ENCODE results near the gene PRR29. TPM values are rescaled to one million over a fixed set of nuclear protein-coding genes. Genes with fewer than 3 reads are reported as not detected.

The PRR29 gene
- total and polyA plus RNA-seq, 8 donors = 0.08 to 0.92 (median 0.50) TPM; not detected in 5

- intact Hi-C loops (cut with DNase I; ENCODE audit: low total_unique reads) = no loop called here
- H3K9me3 ChIP-seq = peaks cover 0 to 10% (median 5%) of the 10 kb centered on the region in 4 donors
- no peak for TF ChIP-seq POLR2AphosphoS5 (IDR thresholded peaks at IDR 0.05)
- no peak for TF ChIP-seq EP300 (IDR thresholded peaks at IDR 0.05)
- TF ChIP-seq POLR2A (IDR thresholded peaks at IDR 0.05) = no peak
- peaks cover 0 to 24% (median 14%) of the 10 kb centered on the region in 4 donors for H3K4me1 ChIP-seq
- WGBS, 5 donors = 31 to 75% (median 68%) methylated on average over 6 to 7 of the region's 7 CpGs
- no peak for DNase-seq
- peak overlapping the region in 3 of 5 donors; percentile 10 to 71 (median 66) for H3K27ac ChIP-seq
- peaks cover 0 to 4% (median 0%) of the 10 kb centered on the region in 3 donors for H3K27me3 ChIP-seq
- no peak overlapping the region for H3K4me3 ChIP-seq
- no peaks in the 10 kb centered on the region for H3K36me3 ChIP-seq
Observed at GRCh38 chr17:63983320-63983719, 14.8 kb upstream of the PRR29 start.

GRCh38 chr17:63984236-63984635 is 13.9 kb upstream of the PRR29 start:
- no peaks in the 10 kb centered on the region for H3K36me3 ChIP-seq
- intact Hi-C loops (cut with DNase I; ENCODE audit: low total_unique reads) = no loop called here
- peak overlapping the region in 4 of 5 donors; percentile 15 to 71 (median 54) for H3K27ac ChIP-seq
- WGBS, 5 donors = 63 to 75% (median 71%) methylated on average over 5 of the region's 5 CpGs
- H3K27me3 ChIP-seq = peaks cover 0 to 13% (median 0%) of the 10 kb centered on the region in 3 donors
- peaks cover 0 to 10% (median 5%) of the 10 kb centered on the region in 4 donors for H3K9me3 ChIP-seq
- no peak overlapping the region for H3K4me3 ChIP-seq
- TF ChIP-seq POLR2A (IDR thresholded peaks at IDR 0.05) = no peak
- no peak for TF ChIP-seq CTCF (IDR thresholded peaks at IDR 0.05)
- TF ChIP-seq POLR2AphosphoS5 (IDR thresholded peaks at IDR 0.05) = no peak
- TF ChIP-seq EP300 (IDR thresholded peaks at IDR 0.05) = no peak
- no peak for DNase-seq
- H3K4me1 ChIP-seq = peaks cover 6 to 30% (median 19%) of the 10 kb centered on the region in 4 donors

GRCh38 chr17:63984651-63985386 is 13.3 kb upstream of the PRR29 start:
- Histone ChIP-seq H3K27me3 (peaks cover 0 to 19% (median 0%) of the 10 kb centered on the region in 3 donors), H3K27ac (peak overlapping the region in 4 of 5 donors; percentile 15 to 73 (median 54)), H3K9me3 (peaks cover 0 to 10% (median 5%) of the 10 kb centered on the region in 4 donors), H3K36me3 (no peaks in the 10 kb centered on the region), H3K4me1 (peaks cover 6 to 30% (median 19%) of the 10 kb centered on the region in 4 donors), H3K4me3 (no peak overlapping the region)
- TF ChIP-seq POLR2A (IDR thresholded peaks at IDR 0.05) (no peak), POLR2AphosphoS5 (IDR thresholded peaks at IDR 0.05) (peak in 2 of 3 donors; percentile 25 to 35), EP300 (IDR thresholded peaks at IDR 0.05) (no peak)
- peak; percentile 30 to 87 for DNase-seq
- intact Hi-C loops (cut with DNase I; ENCODE audit: low total_unique reads) = no loop called here
- 63 to 79% (median 72%) methylated on average over 14 to 16 of the region's 16 CpGs for WGBS, 5 donors

GRCh38 chr17:63985387-63986140 is 12.6 kb upstream of the PRR29 start:
- H3K36me3 ChIP-seq = no peaks in the 10 kb centered on the region
- peaks cover 6 to 26% (median 23%) of the 10 kb centered on the region in 4 donors for H3K4me1 ChIP-seq
- peaks cover 0 to 10% (median 5%) of the 10 kb centered on the region in 4 donors for H3K9me3 ChIP-seq
- TF ChIP-seq POLR2AphosphoS5 (IDR thresholded peaks at IDR 0.05) (no peak), CTCF (IDR thresholded peaks at IDR 0.05) (no peak), POLR2A (IDR thresholded peaks at IDR 0.05) (no peak), EP300 (IDR thresholded peaks at IDR 0.05) (no peak)
- no peak for DNase-seq
- peak overlapping the region; percentile 5 to 73 (median 51) for H3K27ac ChIP-seq
- H3K4me3 ChIP-seq = no peak overlapping the region
- WGBS, 5 donors = 78 to 89% (median 84%) methylated on average over 6 to 13 of the region's 13 CpGs
- peaks cover 0 to 27% (median 5%) of the 10 kb centered on the region in 3 donors for H3K27me3 ChIP-seq
- intact Hi-C loops (cut with DNase I; ENCODE audit: low total_unique reads) = no loop called here

GRCh38 chr17:63986821-63987220 is 11.3 kb upstream of the PRR29 start:
- H3K36me3 ChIP-seq = no peaks in the 10 kb centered on the region
- peaks cover 0 to 38% (median 13%) of the 10 kb centered on the region in 3 donors for H3K27me3 ChIP-seq
- H3K27ac ChIP-seq = peak overlapping the region in 2 of 5 donors; percentile 1 to 14
- TF ChIP-seq POLR2A (IDR thresholded peaks at IDR 0.05) (no peak), POLR2AphosphoS5 (IDR thresholded peaks at IDR 0.05) (no peak), EP300 (IDR thresholded peaks at IDR 0.05) (no peak), CTCF (IDR thresholded peaks at IDR 0.05) (no peak)
- H3K4me3 ChIP-seq = no peak overlapping the region
- 43 to 69% (median 47%) methylated on average over 3 of the region's 3 CpGs for WGBS, 5 donors
- no peak for DNase-seq
- intact Hi-C loops (cut with DNase I; ENCODE audit: low total_unique reads) = no loop called here
- H3K4me1 ChIP-seq = peaks cover 6 to 26% (median 25%) of the 10 kb centered on the region in 4 donors
- H3K9me3 ChIP-seq = peaks cover 0 to 5% (median 1%) of the 10 kb centered on the region in 4 donors

Data from stomach (tissue), 9 donors.